HUES64 (cell line): ENCODE data around the gene IL3RA.
"Not testable (repeated sequence)": the region's sequence is repeated elsewhere in the genome, so short reads cannot be mapped to it uniquely, and the experiment has no call there.

Experiments
- H3K27ac ChIP-seq: 2 replicates; pipeline ENCODE4 v1.7.0; 2013; ENCODE audit warnings: low read depth, low read length, inconsistent platforms
- H3K27me3 ChIP-seq: 2 replicates; pipeline ENCODE4 v1.6.1; 2013; ENCODE audit warnings: mild to moderate bottlenecking, low read length; ENCODE audit not compliant: insufficient read depth
- H3K36me3 ChIP-seq: 2 replicates; pipeline ENCODE4 v1.6.1; 2013; ENCODE audit warnings: mild to moderate bottlenecking, low read length; ENCODE audit not compliant: insufficient read depth
- H3K4me1 ChIP-seq: 2 replicates; pipeline ENCODE4 v1.6.1; 2013; ENCODE audit warnings: mild to moderate bottlenecking, low read length, moderate library complexity; ENCODE audit not compliant: insufficient read depth
- H3K4me3 ChIP-seq: 2 replicates; pipeline ENCODE4 v1.5.1; 2013; ENCODE audit warnings: mild to moderate bottlenecking, low read length, moderate library complexity
- H3K9ac ChIP-seq: 2 replicates; pipeline ENCODE4 v1.6.1; 2013; ENCODE audit warnings: mild to moderate bottlenecking, low read depth, low read length
- H3K9me3 ChIP-seq: 2 replicates; pipeline ENCODE4 v1.6.1; 2013; ENCODE audit warnings: low read depth, low read length; ENCODE audit not compliant: insufficient read depth
- WGBS: fragments of 150-250, 120-280 bp; methylation state at CpG from one replicate; pipeline ENCODE4 v1.1.7; 2013; ENCODE audit warnings: missing lambda C conversion rate; 5-methylcytosine and 5-hydroxymethylcytosine counted together

IL3RA gene

DNA sequence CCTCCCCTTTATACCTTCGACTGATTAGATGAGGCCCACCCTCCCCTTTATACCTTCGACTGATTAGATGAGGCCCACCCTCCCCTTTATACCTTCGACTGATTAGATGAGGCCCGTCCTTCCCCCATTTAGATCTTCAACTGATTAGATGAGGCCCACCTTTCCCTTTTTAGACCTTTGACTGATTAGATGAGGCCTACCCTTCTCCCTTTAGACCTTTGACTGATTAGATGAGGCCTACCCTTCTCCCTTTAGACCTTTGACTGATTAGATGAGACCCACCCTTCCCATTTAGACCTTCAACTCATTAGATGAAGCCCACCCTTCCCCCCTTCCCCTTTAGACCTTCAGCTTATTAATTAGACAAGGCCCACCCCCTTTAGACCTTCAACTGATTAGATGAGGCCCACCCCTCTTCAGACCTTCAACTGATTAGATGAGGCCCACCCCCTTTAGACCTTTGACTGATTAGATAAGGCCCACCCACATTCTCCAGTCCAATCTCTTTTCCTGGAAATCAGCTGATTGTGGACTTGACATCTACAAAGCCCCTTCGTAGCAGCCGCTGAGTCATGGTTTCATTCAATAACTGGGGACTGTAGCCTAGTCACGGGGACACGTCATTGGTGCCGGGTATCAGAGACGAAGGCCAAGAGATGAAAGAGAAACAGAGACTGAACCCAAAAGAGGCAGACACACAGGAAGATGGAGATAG, 28.8 kb upstream of the IL3RA start:
- Histone ChIP-seq H3K27ac (no peak overlapping the region), H3K36me3 (no peaks in the 10 kb centered on the region), H3K9me3 (0 out of 2 replicates have a peak, but pooled peaks cover 7% of the 10 kb centered on the region), H3K27me3 (no peaks in the 10 kb centered on the region), H3K9ac (no peak overlapping the region), H3K4me3 (no peak overlapping the region), H3K4me1 (no peaks in the 10 kb centered on the region)
- WGBS, result 88% methylated on average over 10 of the region's 10 CpGs

GRCh38 chrX:1308476-1308875, 28.1 kb upstream of the IL3RA start:
- no peak overlapping the region for H3K27ac ChIP-seq
- H3K9me3 ChIP-seq, result 0 out of 2 replicates have a peak, but pooled peaks cover 7% of the 10 kb centered on the region
- no peak overlapping the region for H3K4me3 ChIP-seq
- no peaks in the 10 kb centered on the region for H3K36me3 ChIP-seq
- no peak overlapping the region for H3K9ac ChIP-seq
- H3K4me1 ChIP-seq, result no peaks in the 10 kb centered on the region
- 96% methylated on average over 8 of the region's 8 CpGs for WGBS
- H3K27me3 ChIP-seq, result no peaks in the 10 kb centered on the region

DNA sequence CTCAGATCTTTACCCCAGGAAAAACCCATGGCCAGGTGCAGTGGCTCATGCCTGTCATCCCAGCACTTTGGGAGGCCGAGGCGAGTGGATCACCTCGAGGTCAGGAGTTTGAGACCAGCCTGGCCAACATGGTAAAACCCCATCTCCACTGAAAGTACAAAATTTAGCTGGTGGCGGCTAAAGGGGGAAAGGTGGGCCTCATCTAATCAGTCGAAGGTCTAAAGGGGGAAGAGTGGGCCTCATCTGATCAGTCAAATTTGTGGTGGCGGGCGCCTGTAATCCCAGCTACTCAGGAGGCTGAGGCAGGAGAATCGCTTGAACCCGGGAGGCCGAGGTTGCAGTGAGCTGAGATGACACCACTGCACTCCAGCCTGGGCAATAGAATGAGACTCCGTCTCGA, 27.7 kb upstream of the IL3RA start:
- 89% methylated on average over 12 of the region's 12 CpGs for WGBS
- H3K36me3 ChIP-seq, H3K27me3 ChIP-seq, H3K9ac ChIP-seq, H3K4me3 ChIP-seq, H3K9me3 ChIP-seq, H3K4me1 ChIP-seq, H3K27ac ChIP-seq: not testable (repeated sequence)

DNA sequence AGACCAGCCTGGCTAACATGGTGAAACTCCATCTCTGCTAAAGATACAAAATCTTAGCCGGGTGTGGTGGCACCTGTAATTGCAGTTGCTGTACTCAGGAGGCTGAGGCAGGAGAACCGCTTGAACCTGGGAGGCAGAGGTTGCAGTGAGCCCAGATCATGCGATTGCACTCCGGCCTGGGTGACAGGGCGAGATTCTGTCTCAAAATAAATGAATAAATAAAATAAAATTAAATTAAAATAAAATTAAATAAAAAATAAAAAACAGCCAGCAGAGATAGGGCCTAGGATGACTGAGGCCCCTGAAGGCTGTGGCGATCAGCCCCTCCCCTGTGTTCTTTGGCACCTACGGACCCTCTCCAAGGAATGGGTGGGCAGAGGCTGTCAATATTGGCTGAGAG, 22.8 kb upstream of the IL3RA start:
- H3K36me3 ChIP-seq, result no peaks in the 10 kb centered on the region
- no peaks in the 10 kb centered on the region for H3K9me3 ChIP-seq

DNA sequence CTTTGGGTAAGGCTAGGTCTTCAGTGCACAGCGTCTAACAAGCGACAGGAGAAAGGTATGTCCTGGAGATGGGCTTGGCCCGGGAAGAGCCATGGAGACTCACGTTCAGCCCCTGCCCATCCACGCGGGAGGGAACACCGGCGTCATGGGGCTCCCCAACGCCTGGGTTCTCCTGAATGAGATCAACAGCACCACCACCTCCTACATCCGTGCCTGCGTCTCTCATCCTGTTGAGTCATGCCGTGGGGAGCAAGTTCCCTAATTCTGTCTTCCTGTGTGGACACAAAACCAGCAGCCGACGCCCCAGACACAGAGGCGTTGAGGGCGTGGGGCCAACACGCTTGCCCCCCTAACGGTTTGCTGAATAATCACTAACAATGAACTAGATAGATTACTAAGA, 20.1 kb upstream of the IL3RA start:
- Histone ChIP-seq H3K36me3 (no peaks in the 10 kb centered on the region), H3K9me3 (no peaks in the 10 kb centered on the region), H3K27me3 (no peaks in the 10 kb centered on the region), H3K9ac (no peak overlapping the region), H3K27ac (no peak overlapping the region), H3K4me1 (no peaks in the 10 kb centered on the region), H3K4me3 (no peak overlapping the region)
- 89% methylated on average over 18 of the region's 18 CpGs for WGBS

More for the DNA sequence above, 22.8 kb upstream of the IL3RA start:
- no peak overlapping the region for H3K9ac ChIP-seq
- H3K27me3 ChIP-seq, result no peaks in the 10 kb centered on the region
- no peak overlapping the region for H3K4me3 ChIP-seq
- no peak overlapping the region for H3K27ac ChIP-seq
- no peaks in the 10 kb centered on the region for H3K4me1 ChIP-seq
- WGBS, result 93% methylated on average over 4 of the region's 7 CpGs

- Histone ChIP-seq H3K27ac (no peak overlapping the region), H3K9me3 (no peaks in the 10 kb centered on the region), H3K9ac (no peak overlapping the region), H3K4me1 (no peaks in the 10 kb centered on the region), H3K4me3 (no peak overlapping the region), H3K36me3 (no peaks in the 10 kb centered on the region), H3K27me3 (no peaks in the 10 kb centered on the region)
- WGBS, result 88% methylated on average over 13 of the region's 13 CpGs
Measured at GRCh38 chrX:1321674-1322073, 14.9 kb upstream of the IL3RA start.

GRCh38 chrX:1322393-1322792, 14.2 kb upstream of the IL3RA start:
- Histone ChIP-seq H3K27ac (no peak overlapping the region), H3K9me3 (no peaks in the 10 kb centered on the region), H3K9ac (no peak overlapping the region), H3K36me3 (no peaks in the 10 kb centered on the region), H3K27me3 (no peaks in the 10 kb centered on the region), H3K4me1 (no peaks in the 10 kb centered on the region), H3K4me3 (no peak overlapping the region)
- WGBS, result 93% methylated on average over 9 of the region's 9 CpGs

- WGBS, result 30% methylated on average over 10 of the region's 10 CpGs
- no peak overlapping the region for H3K4me3 ChIP-seq
- H3K27ac ChIP-seq, result no peak overlapping the region
- H3K9ac ChIP-seq, result no peak overlapping the region
- H3K4me1 ChIP-seq, result no peaks in the 10 kb centered on the region
- no peaks in the 10 kb centered on the region for H3K9me3 ChIP-seq
- H3K36me3 ChIP-seq, result no peaks in the 10 kb centered on the region
- no peaks in the 10 kb centered on the region for H3K27me3 ChIP-seq
Measured at GRCh38 chrX:1323315-1323714, 13.3 kb upstream of the IL3RA start.

GRCh38 chrX:1325515-1326116, 11.0 kb upstream of the IL3RA start:
- WGBS, result 81% methylated on average over 20 of the region's 20 CpGs
- H3K4me3 ChIP-seq, result no peak overlapping the region
- no peak overlapping the region for H3K9ac ChIP-seq
- no peaks in the 10 kb centered on the region for H3K36me3 ChIP-seq
- H3K9me3 ChIP-seq, result no peaks in the 10 kb centered on the region
- H3K27me3 ChIP-seq, result no peaks in the 10 kb centered on the region
- H3K27ac ChIP-seq, result no peak overlapping the region
- no peaks in the 10 kb centered on the region for H3K4me1 ChIP-seq

DNA sequence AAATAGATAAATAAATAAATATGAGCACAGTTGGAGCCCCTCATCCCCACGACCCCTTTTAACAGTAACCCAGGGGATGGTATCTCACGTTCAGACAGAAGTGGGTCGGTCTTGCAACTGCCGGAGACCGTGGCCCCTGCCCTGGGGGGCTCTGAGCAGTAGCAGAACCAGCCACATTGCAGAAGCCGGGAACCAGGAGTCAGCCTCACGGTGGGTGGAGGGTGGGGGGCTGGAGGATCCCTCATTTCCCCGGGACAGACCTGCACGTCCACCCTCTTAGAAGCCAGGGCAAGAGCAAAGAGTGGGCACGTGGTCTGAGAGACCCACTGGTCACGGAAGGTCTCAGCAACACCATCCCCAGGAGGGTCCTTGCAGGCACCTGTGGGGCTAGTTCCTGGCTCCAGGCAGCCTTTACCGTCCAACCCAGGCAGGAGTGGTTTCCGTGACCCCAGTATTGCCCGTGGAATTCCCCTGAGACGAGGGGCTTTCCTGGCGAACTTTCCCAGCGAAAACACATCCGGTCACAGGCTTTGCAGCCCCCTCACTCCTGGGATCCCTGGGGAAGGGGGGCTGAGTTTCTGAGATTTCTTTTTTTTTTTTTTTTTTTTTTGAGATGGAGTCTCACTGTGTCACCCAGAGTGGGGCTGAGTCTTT, 8.8 kb upstream of the IL3RA start:
- Histone ChIP-seq H3K9ac (no peak overlapping the region), H3K4me3 (no peak overlapping the region), H3K9me3 (no peaks in the 10 kb centered on the region), H3K36me3 (no peaks in the 10 kb centered on the region), H3K4me1 (no peaks in the 10 kb centered on the region), H3K27ac (no peak overlapping the region), H3K27me3 (no peaks in the 10 kb centered on the region)
- 84% methylated on average over 18 of the region's 18 CpGs for WGBS

GRCh38 chrX:1330605-1331004, 6.0 kb upstream of the IL3RA start:
- Histone ChIP-seq H3K9me3 (no peaks in the 10 kb centered on the region), H3K27me3 (no peaks in the 10 kb centered on the region), H3K4me1 (no peaks in the 10 kb centered on the region), H3K9ac (no peak overlapping the region), H3K27ac (no peak overlapping the region), H3K36me3 (no peaks in the 10 kb centered on the region), H3K4me3 (no peak overlapping the region)
- WGBS, result 88% methylated on average over 12 of the region's 12 CpGs
